ENCODE measurements around the gene MACROH2A1. TPM values are rescaled to one million over a fixed set of nuclear protein-coding genes. Genes with fewer than 3 reads are reported as not detected.
A peak's percentile ranks its signal among the peaks of the same experiment; 100 is the strongest.

The MACROH2A1 gene
- total and polyA plus RNA-seq, 8 donors = 183 to 309 (median 235) TPM

GRCh38 chr5:135443161-135443960, 44.3 kb upstream of the MACROH2A1 start:
- no peak for ATAC-seq
- Histone ChIP-seq H3K4me3 (no peak overlapping the region), H3K9me3 (no peaks in the 10 kb centered on the region), H3K27me3 (no peaks in the 10 kb centered on the region), H3K27ac (no peak overlapping the region), H3K36me3 (no peaks in the 10 kb centered on the region), H3K4me1 (peaks cover under 1 to 43% of the 10 kb centered on the region in 2 donors)
- TF ChIP-seq CTCF (IDR thresholded peaks at IDR 0.05) = no peak
- intact Hi-C loops (cut with DNase I) = no loop called here
- DNase-seq = peak in 1 of 4 donors; percentile 56

DNA sequence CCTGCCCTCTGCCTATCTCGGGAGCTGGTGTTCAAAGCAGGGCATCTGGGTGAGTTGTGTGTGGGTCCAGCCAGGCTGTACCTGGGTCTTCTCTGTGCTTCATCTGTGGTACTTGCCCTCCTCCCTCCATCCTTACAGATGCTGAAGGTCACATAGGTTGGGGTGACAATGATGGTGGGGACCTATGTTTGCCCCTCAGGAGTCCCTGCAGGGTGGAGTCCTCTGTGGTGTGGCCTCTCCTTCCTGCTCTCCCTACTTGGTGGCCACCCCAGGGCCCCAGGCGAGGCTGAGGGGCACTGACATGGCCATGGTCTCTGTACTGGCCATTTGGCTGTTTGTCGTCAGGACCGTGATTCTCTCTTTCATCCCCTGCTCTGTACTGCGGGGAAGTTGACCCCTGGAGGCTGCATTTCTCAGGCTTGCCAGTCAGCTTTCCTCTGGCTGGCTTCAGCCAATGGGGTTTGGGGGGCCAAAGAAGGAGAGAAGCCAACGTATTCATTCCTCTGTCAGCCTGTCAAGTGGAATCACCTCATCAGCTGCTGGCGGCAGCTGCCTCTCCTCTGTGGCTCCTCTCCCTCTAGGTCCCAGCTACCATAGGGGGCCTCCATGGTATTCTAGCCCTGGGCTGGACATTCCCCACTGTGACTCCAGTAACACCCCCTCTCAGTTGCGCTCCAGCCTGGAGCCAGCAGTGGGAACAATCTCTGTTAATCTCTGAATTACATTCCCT, 43.6 kb upstream of the MACROH2A1 start:
- Histone ChIP-seq H3K36me3 (no peaks in the 10 kb centered on the region), H3K27ac (no peak overlapping the region), H3K4me3 (no peak overlapping the region), H3K4me1 (peaks cover 6 to 51% of the 10 kb centered on the region in 2 donors), H3K27me3 (no peaks in the 10 kb centered on the region), H3K9me3 (no peaks in the 10 kb centered on the region)
- peak in 2 of 4 donors; percentile 83 to 87 for DNase-seq
- intact Hi-C loops (cut with DNase I) = no loop called here
- no peak for TF ChIP-seq CTCF (IDR thresholded peaks at IDR 0.05)
- no peak for ATAC-seq

DNA sequence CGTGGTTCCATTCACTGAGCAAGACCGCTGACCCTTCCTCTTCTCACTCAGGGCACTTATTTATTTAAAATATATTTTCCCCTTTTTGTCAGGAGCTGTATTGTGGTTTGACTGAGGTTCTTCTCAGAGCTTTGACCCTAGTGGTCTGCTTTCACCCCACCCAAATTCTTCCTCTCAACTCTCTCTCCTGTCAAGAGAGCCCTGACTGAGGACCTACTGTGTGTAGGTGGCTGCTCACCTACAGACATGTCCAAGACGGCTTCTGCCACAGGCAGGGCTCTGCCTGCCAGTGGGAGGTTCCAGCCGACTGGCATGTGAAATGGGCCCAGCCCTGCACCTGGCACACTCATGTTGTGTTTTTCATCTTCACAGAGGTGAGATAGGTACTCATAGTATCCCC, 42.9 kb upstream of the MACROH2A1 start:
- Histone ChIP-seq H3K27ac (no peak overlapping the region), H3K36me3 (no peaks in the 10 kb centered on the region), H3K9me3 (no peaks in the 10 kb centered on the region), H3K4me1 (peaks cover 6 to 57% of the 10 kb centered on the region in 2 donors), H3K4me3 (no peak overlapping the region), H3K27me3 (no peaks in the 10 kb centered on the region)
- TF ChIP-seq CTCF (IDR thresholded peaks at IDR 0.05) = no peak
- DNase-seq (no peak), ATAC-seq (no peak)
- intact Hi-C loops (cut with DNase I) = no loop called here

DNA sequence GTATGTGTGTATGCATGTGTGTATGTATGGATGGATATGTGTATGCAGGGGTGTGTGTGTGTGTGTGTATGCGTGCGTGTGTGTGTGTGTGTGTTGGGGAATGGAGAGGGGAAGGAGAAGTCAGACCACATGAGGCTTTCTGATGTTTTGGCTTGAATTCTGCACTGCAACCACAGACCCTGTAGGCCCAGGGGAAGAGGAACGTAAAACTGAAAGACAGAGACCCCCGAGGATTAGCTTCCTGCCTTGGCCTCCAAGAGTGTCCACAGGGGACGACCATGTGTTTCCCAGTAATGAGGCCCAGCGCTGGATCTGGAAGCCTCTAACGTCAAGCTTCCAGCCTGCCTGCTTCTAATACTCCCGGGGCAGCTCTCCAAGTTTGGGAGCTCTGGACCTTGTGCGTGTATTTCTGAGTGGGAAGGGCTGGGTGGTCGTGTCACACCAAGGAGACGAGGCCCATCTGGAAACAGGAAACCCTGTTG, 42.4 kb upstream of the MACROH2A1 start:
- no peaks in the 10 kb centered on the region for H3K27me3 ChIP-seq
- intact Hi-C loops (cut with DNase I) = no loop called here
- ATAC-seq = no peak
- no peak overlapping the region for H3K4me3 ChIP-seq
- DNase-seq = peak in 2 of 4 donors; percentile 81 to 83
- no peaks in the 10 kb centered on the region for H3K9me3 ChIP-seq
- peaks cover 6 to 63% of the 10 kb centered on the region in 2 donors for H3K4me1 ChIP-seq
- H3K27ac ChIP-seq = no peak overlapping the region
- no peak for TF ChIP-seq CTCF (IDR thresholded peaks at IDR 0.05)
- no peaks in the 10 kb centered on the region for H3K36me3 ChIP-seq

DNA sequence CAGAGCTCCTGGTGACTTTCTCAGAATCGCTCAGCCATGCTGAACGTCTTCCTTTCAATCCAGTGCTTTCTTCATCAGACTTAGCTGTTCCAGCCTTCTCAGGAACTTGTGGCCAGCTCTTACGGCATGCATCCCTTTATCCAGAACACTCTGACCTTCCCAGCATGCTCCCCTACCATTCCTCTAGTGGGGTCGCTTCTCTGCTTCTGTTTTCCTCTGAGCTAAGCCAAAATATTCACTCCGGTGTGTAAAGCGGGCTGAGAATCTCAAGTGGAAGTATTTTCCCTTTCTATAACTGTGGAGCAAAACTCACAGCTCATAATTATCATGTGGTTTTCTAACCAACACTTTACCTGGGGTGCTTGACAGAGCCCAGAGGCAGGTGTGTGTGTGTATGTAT, 41.9 kb upstream of the MACROH2A1 start:
- Histone ChIP-seq H3K36me3 (no peaks in the 10 kb centered on the region), H3K4me3 (no peak overlapping the region), H3K27me3 (peaks cover 0 to under 1% of the 10 kb centered on the region in 2 donors), H3K9me3 (no peaks in the 10 kb centered on the region), H3K27ac (no peak overlapping the region), H3K4me1 (peaks cover 6 to 63% of the 10 kb centered on the region in 2 donors)
- no peak for ATAC-seq
- TF ChIP-seq CTCF (IDR thresholded peaks at IDR 0.05) = no peak
- DNase-seq = no peak
- intact Hi-C loops (cut with DNase I) = no loop called here

Data from left lung (tissue), 10 donors.